IMR-90 (cell line): Measurements from ENCODE around the gene ITGAX. TPM values are rescaled to one million over a fixed set of nuclear protein-coding genes. Genes with fewer than 3 reads are reported as not detected.

Source experiments
- ATAC-seq: fragments of 200-7000 bp; cut with Tn5 transposase; 2 replicates; pipeline ENCODE4 v1.9.1; 2020; ENCODE audit warnings: low read depth, mild to moderate bottlenecking, moderate library complexity
- BruUV-seq: library from RNA; stranded (reverse); fragments of 400-500 nt; replicated peaks from 2 replicates; lab custom pipeline; 2021; lab: Mats Ljungman, UMichigan
- CTCF ChIA-PET: fragments of 300-600 bp; formaldehyde crosslinking; extraction: SDS; loops from one replicate; lab custom pipeline; 2021; ENCODE audit warnings: antibody characterized with exemption; lab: Yijun Ruan, JAX
- POLR2A ChIA-PET: fragments of 300-600 bp; sonication (Branson Sonifier 250); formaldehyde crosslinking; loops from one replicate; lab custom pipeline; 2022; ENCODE audit warnings: antibody characterized with exemption; ENCODE audit not compliant: unreplicated experiment; lab: Charles Lee
- DNase-seq: peaks from one replicate; pipeline ENCODE4 v3.0.0; 2013
- H2AFZ ChIP-seq: replicated peaks from 2 replicates; pipeline ENCODE3; 2013; ENCODE audit warnings: low read length, mild to moderate bottlenecking; ENCODE audit not compliant: poor library complexity
- H2AK5ac ChIP-seq: 2 replicates; pipeline ENCODE4 v1.6.1; 2013; ENCODE audit warnings: low read depth, low read length, inconsistent platforms
- H2AK9ac ChIP-seq: replicated peaks from 2 replicates; pipeline ENCODE3; 2013; ENCODE audit warnings: mild to moderate bottlenecking, low read depth, low read length, moderate library complexity; ENCODE audit not compliant: poor library complexity
- H2BK120ac ChIP-seq: 2 replicates; pipeline ENCODE4 v1.6.1; 2013; ENCODE audit warnings: low read depth, low read length, inconsistent platforms
- H2BK15ac ChIP-seq: 3 replicates; pipeline ENCODE4 v1.6.1; 2013; ENCODE audit warnings: low read depth, low read length, inconsistent platforms
- H2BK20ac ChIP-seq: 2 replicates; pipeline ENCODE4 v1.6.1; 2013; ENCODE audit warnings: low read depth, mild to moderate bottlenecking, inconsistent platforms, low read length, moderate library complexity
- H2BK5ac ChIP-seq: 2 replicates; pipeline ENCODE4 v1.6.1; 2013; ENCODE audit warnings: mild to moderate bottlenecking, low read depth, low read length, inconsistent platforms; ENCODE audit not compliant: poor library complexity, severe bottlenecking
- H3K14ac ChIP-seq: replicated peaks from 2 replicates; pipeline ENCODE4 v1.6.1; 2013; ENCODE audit warnings: low read depth, low read length, inconsistent platforms
- H3K18ac ChIP-seq: 2 replicates; pipeline ENCODE4 v1.6.1; 2013; ENCODE audit warnings: low read depth, low read length, control low read depth
- H3K23ac ChIP-seq: 2 replicates; pipeline ENCODE4 v1.6.1; 2013; ENCODE audit warnings: low read depth, low read length, inconsistent platforms
- H3K27ac ChIP-seq: 2 replicates; pipeline ENCODE4 v1.5.1; 2013; ENCODE audit warnings: mild to moderate bottlenecking, control low read depth, low read length; ENCODE audit not compliant: insufficient read depth
- H3K27me3 ChIP-seq: 2 replicates; pipeline ENCODE4 v1.6.1; 2013; ENCODE audit warnings: low read length; ENCODE audit not compliant: control insufficient read depth, insufficient read depth
- H3K36me3 ChIP-seq: 2 replicates; pipeline ENCODE4 v1.6.1; 2013; ENCODE audit warnings: low read length, mixed read lengths; ENCODE audit not compliant: control insufficient read depth, insufficient read depth
- H3K4ac ChIP-seq: 2 replicates; pipeline ENCODE4 v1.6.1; 2013; ENCODE audit warnings: low read depth, low read length, inconsistent platforms
- H3K4me1 ChIP-seq: 2 replicates; pipeline ENCODE4 v1.6.1; 2013; ENCODE audit warnings: low read length, mixed read lengths; ENCODE audit not compliant: control insufficient read depth, insufficient read depth
- H3K4me2 ChIP-seq: 2 replicates; pipeline ENCODE4 v1.6.1; 2013; ENCODE audit warnings: low read depth, mild to moderate bottlenecking, control low read depth, low read length, moderate library complexity
- H3K4me3 ChIP-seq: 2 replicates; pipeline ENCODE4 v1.5.1; 2013; ENCODE audit warnings: low read depth, mild to moderate bottlenecking, control low read depth, low read length, moderate library complexity; ENCODE audit not compliant: insufficient read depth
- H3K56ac ChIP-seq: 2 replicates; pipeline ENCODE4 v1.6.1; 2013; ENCODE audit warnings: low read length, inconsistent platforms; ENCODE audit not compliant: insufficient read depth; ENCODE audit errors: extremely low read depth
- H3K79me1 ChIP-seq, 2 experiments: 2 replicates each; pipeline ENCODE4 v1.6.1; 2013; ENCODE audit warnings: low read length in 2 of 2, inconsistent platforms in 1 of 2, low read depth in 1 of 2
- H3K9ac ChIP-seq: 2 replicates; pipeline ENCODE4 v1.6.1; 2013; ENCODE audit warnings: low read depth, low read length, control low read depth
- H3K9me1 ChIP-seq: 2 replicates; pipeline ENCODE4 v1.6.1; 2013; ENCODE audit warnings: low read length, inconsistent platforms; ENCODE audit not compliant: insufficient read depth
- H3K9me3 ChIP-seq: 2 replicates; pipeline ENCODE4 v1.6.1; 2013; ENCODE audit warnings: low read length; ENCODE audit not compliant: control insufficient read depth, insufficient read depth
- H4K20me1 ChIP-seq: 2 replicates; pipeline ENCODE4 v1.6.1; 2013; ENCODE audit warnings: low read length, inconsistent platforms; ENCODE audit not compliant: insufficient read depth
- H4K5ac ChIP-seq: 2 replicates; pipeline ENCODE4 v1.6.1; 2013; ENCODE audit warnings: mild to moderate bottlenecking, low read depth, low read length, control low read depth
- H4K8ac ChIP-seq, 2 experiments: 2 replicates each; pipeline ENCODE4 v1.6.1; 2013; ENCODE audit warnings: low read depth in 2 of 2, low read length in 2 of 2, control low read depth in 1 of 2, inconsistent platforms in 1 of 2
- H4K91ac ChIP-seq: 2 replicates; pipeline ENCODE4 v1.6.1; 2013; ENCODE audit warnings: low read depth, low read length, inconsistent platforms; ENCODE audit not compliant: insufficient read depth
- BHLHE40 ChIP-seq: fragments of 150-350 bp; IDR thresholded peaks from 2 replicates; pipeline ENCODE4 v1.6.1; 2016; ENCODE audit warnings: mild to moderate bottlenecking, low read depth, low read length
- CEBPB ChIP-seq: IDR thresholded peaks from 2 replicates; pipeline ENCODE4 v1.6.1; 2012; ENCODE audit warnings: low read depth, low read length, improper control_type of control experiment
- CHD1 ChIP-seq: IDR thresholded peaks from 2 replicates; pipeline ENCODE4 v1.6.1; 2012; ENCODE audit warnings: low read depth, low read length, improper control_type of control experiment
- CTCF ChIP-seq: conservative IDR thresholded peaks from 2 replicates; pipeline ENCODE4 v1.5.1; 2012; ENCODE audit warnings: mild to moderate bottlenecking, low read depth, low read length, improper control_type of control experiment
- ELK1 ChIP-seq: fragments of 150-350 bp; IDR thresholded peaks from 2 replicates; pipeline ENCODE4 v1.6.1; 2016; ENCODE audit warnings: low read depth, mild to moderate bottlenecking, low read length, moderate library complexity, borderline replicate concordance
- FOS ChIP-seq: fragments of 150-350 bp; IDR thresholded peaks from 2 replicates; pipeline ENCODE4 v1.6.1; 2016; ENCODE audit warnings: low read depth, low read length
- MAFK ChIP-seq: IDR thresholded peaks from 2 replicates; pipeline ENCODE4 v1.6.1; 2012; ENCODE audit warnings: low read depth, low read length, improper control_type of control experiment
- MAZ ChIP-seq: IDR thresholded peaks from 2 replicates; pipeline ENCODE4 v1.6.1; 2012; ENCODE audit warnings: low read depth, mild to moderate bottlenecking, low read length, improper control_type of control experiment, moderate library complexity, borderline replicate concordance
- MXI1 ChIP-seq: IDR thresholded peaks from 2 replicates; pipeline ENCODE4 v1.6.1; 2012; ENCODE audit warnings: low read depth, mild to moderate bottlenecking, low read length, moderate library complexity, borderline replicate concordance
- NFE2L2 ChIP-seq: fragments of 150-350 bp; IDR thresholded peaks from 2 replicates; pipeline ENCODE4 v1.6.1; 2016; ENCODE audit warnings: low read depth, mild to moderate bottlenecking, low read length
- POLR2A ChIP-seq: IDR thresholded peaks from 2 replicates; pipeline ENCODE4 v1.6.1; 2012; ENCODE audit warnings: mild to moderate bottlenecking, low read depth, low read length
- RAD21 ChIP-seq: IDR thresholded peaks from 2 replicates; pipeline ENCODE4 v1.6.1; 2012; ENCODE audit warnings: low read length, improper control_type of control experiment
- RCOR1 ChIP-seq: IDR thresholded peaks from 2 replicates; pipeline ENCODE4 v1.6.1; 2012; ENCODE audit warnings: mild to moderate bottlenecking, low read length, improper control_type of control experiment; ENCODE audit not compliant: insufficient replicate concordance
- RFX5 ChIP-seq: IDR thresholded peaks from 2 replicates; pipeline ENCODE4 v1.8.0; 2012; ENCODE audit warnings: low read depth, mild to moderate bottlenecking, low read length, moderate library complexity
- SMC3 ChIP-seq: fragments of 150-350 bp; IDR thresholded peaks from 2 replicates; pipeline ENCODE4 v1.6.1; 2016; ENCODE audit warnings: low read depth, mild to moderate bottlenecking, antibody characterized with exemption, low read length, moderate library complexity
- WGBS, 2 experiments: methylation state at CpG; one replicate each; pipeline versions ENCODE4 v1.1.5 to v1.1.7; 2013; ENCODE audit warnings: missing lambda C conversion rate in 2 of 2; ENCODE audit not compliant: insufficient read length in 1 of 2; ENCODE audit errors: extremely low coverage in 2 of 2; 5-methylcytosine and 5-hydroxymethylcytosine counted together
- dilution Hi-C: fragments of 300-500 bp; cut with HindIII; formaldehyde crosslinking; loops from one replicate; pipeline ENCODE4 v1.14.3; 2018; ENCODE audit warnings: low sequenced_read_pairs; ENCODE audit not compliant: unreplicated experiment
- in situ Hi-C: fragments of 300-500 bp; cut with MboI; formaldehyde crosslinking; loops from 3 replicates; pipeline ENCODE4 v1.14.3; 2019; ENCODE audit warnings: low sequenced_read_pairs, inconsistent platforms, mixed read lengths
- intact Hi-C: fragments of 100-400 bp; cut with micrococcal nuclease; formaldehyde crosslinking; loops from 2 replicates; pipeline ENCODE4 v1.10.0; 2022
- polyA plus RNA-seq, 3 experiments: library from polyadenylated mRNA; depleted of rRNA; stranded (reverse); fragments of >200 nt; gene quantifications; 2 replicates each; pipeline ENCODE4 v1.2.3, GENCODE V29; 2012; ENCODE audit warnings: low replicate concordance in 1 of 3
- total RNA-seq: library from RNA; depleted of rRNA; stranded (reverse); fragments of >200 nt; gene quantifications from 2 replicates; pipeline ENCODE4 v1.2.3, GENCODE V29; 2012
- TF ChIP-seq, protein P1 (sequence below): fragments of 150-350 bp; IDR thresholded peaks from 2 replicates; pipeline ENCODE4 v1.6.1; 2017; ENCODE audit warnings: mild to moderate bottlenecking, antibody characterized with exemption, low read length, low read depth

Gene ITGAX
- total and polyA plus RNA-seq, 2 of the 4 experiments (the other 2 are of a cell fraction): 0.09 to 0.18 TPM

- Histone ChIP-seq H3K23ac (no peak overlapping the region), H2AK5ac (no peak overlapping the region), H2BK5ac (no peak overlapping the region), H2AK9ac (no peak overlapping the region), H3K9ac (no peak overlapping the region), H2BK20ac (no peak overlapping the region), H3K27me3 (peaks cover 5% of the 10 kb centered on the region), H3K4ac (no peak overlapping the region), H3K56ac (no peak overlapping the region), H3K79me1 (no peaks in the 10 kb centered on the region), H3K27ac (no peak overlapping the region), H4K20me1 (no peaks in the 10 kb centered on the region), H4K91ac (no peak overlapping the region), H2BK120ac (no peak overlapping the region), H3K4me3 (no peak overlapping the region), H3K9me3 (no peaks in the 10 kb centered on the region), H3K14ac (no peak overlapping the region), H2BK15ac (no peak overlapping the region), H2AFZ (no peak overlapping the region), H3K18ac (no peak overlapping the region), H3K4me2 (no peak overlapping the region), H3K36me3 (no peaks in the 10 kb centered on the region), H3K9me1 (no peaks in the 10 kb centered on the region), H3K4me1 (no peaks in the 10 kb centered on the region), H4K5ac (no peak overlapping the region), H4K8ac (no peak overlapping the region)
- DNase-seq (no peak), ATAC-seq (no peak)
- TF ChIP-seq RAD21 (no peak), FOS (no peak), ELK1 (no peak), BHLHE40 (no peak), RFX5 (no peak), CEBPB (no peak), MAZ (no peak), POLR2A (no peak), CHD1 (no peak), MXI1 (no peak), RCOR1 (no peak), MAFK (no peak), SMC3 (no peak), NFE2L2 (no peak), CTCF (no peak)
- TF ChIP-seq, protein P1, sequence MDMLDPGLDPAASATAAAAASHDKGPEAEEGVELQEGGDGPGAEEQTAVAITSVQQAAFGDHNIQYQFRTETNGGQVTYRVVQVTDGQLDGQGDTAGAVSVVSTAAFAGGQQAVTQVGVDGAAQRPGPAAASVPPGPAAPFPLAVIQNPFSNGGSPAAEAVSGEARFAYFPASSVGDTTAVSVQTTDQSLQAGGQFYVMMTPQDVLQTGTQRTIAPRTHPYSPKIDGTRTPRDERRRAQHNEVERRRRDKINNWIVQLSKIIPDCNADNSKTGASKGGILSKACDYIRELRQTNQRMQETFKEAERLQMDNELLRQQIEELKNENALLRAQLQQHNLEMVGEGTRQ: no peak
- WGBS, 2 experiments: 50% methylated on average over 5 of the region's 12 CpGs; no CpG with 5 or more reads in 1 of the 2 experiments
- ChIA-PET CTCF (no interaction called here), POLR2A (no interaction called here)
- in situ Hi-C loops: no loop called here
- dilution Hi-C loops: no loop called here
- intact Hi-C loops: no loop called here
- no TSS peak for BruUV-seq
These were observed 16.0 kb downstream of the ITGAX start for GRCh38 chr16:31371008-31371407.
